Right cardiac atrium (tissue), 5 donors: ENCODE results near the gene VOPP1. TPM values are rescaled to one million over a fixed set of nuclear protein-coding genes. Genes with fewer than 3 reads are reported as not detected.

Experiments used
- ATAC-seq, 2 donors: fragments of 200-7000 bp; cut with Tn5 transposase; one replicate each; pipeline versions ENCODE4 v1.8.0 to v1.9.1; 2020; ENCODE audit warnings: moderate library complexity in 2 of 2, mild to moderate bottlenecking in 1 of 2
- DNase-seq, 3 donors: peaks; one replicate each; pipeline ENCODE4 v3.0.0-alpha.2; 2020
- H3K27ac ChIP-seq: one replicate; pipeline ENCODE4 v1.5.1; 2013; ENCODE audit warnings: mild to moderate bottlenecking, low read length, control low read depth, moderate library complexity
- H3K27me3 ChIP-seq: one replicate; pipeline ENCODE4 v1.6.1; 2013; ENCODE audit not compliant: control insufficient read depth, insufficient read depth
- H3K4me1 ChIP-seq: one replicate; pipeline ENCODE4 v1.6.1; 2013; ENCODE audit warnings: low read length; ENCODE audit not compliant: control insufficient read depth, insufficient read depth
- H3K4me3 ChIP-seq: one replicate; pipeline ENCODE4 v1.5.1; 2013; ENCODE audit warnings: low read length, control low read depth
- H3K9me3 ChIP-seq: one replicate; pipeline ENCODE4 v1.6.1; 2013; ENCODE audit warnings: low read length; ENCODE audit not compliant: control insufficient read depth
- WGBS: extraction: QIAGEN DNeasy Blood & Tissue Kit; methylation state at CpG from one replicate; pipeline ENCODE4 v1.1.7; 2013; 5-methylcytosine and 5-hydroxymethylcytosine counted together
- intact Hi-C, 4 donors: fragments of 100-400 bp; cut with DNase I; formaldehyde crosslinking; loops; one replicate each; pipeline versions ENCODE4 v1.11.0 to v1.14.0; 2022 to 2023
- polyA plus RNA-seq: library from polyadenylated mRNA; stranded (reverse); fragments of 200-250 nt; gene quantifications from one replicate; pipeline ENCODE4 v1.2.3, GENCODE V29; 2013
- total RNA-seq, 4 donors: library from RNA; stranded (reverse); fragmentation: NEBNext Ultra II Directional; extraction: Animal tissue kit (Norgen Biotek cat#: 25700); gene quantifications; one replicate each; pipeline ENCODE4 v1.2.1, GENCODE V29; 2021
- donor health status: healthy with polysubstance abuse.
- donor health status: DM: no; HTN: yes; CAD: no.
- donor health status: DM: no; HTN: no; CAD: no.
- donor health status: DM: no; HTN: yes; CAD: no; lungs with severe emphysema.
- donor health status: DM: yes; HTN: yes; CAD: no.

The VOPP1 gene
- total and polyA plus RNA-seq, 5 donors: 12.7 to 21.8 (median 20.7) TPM

DNA sequence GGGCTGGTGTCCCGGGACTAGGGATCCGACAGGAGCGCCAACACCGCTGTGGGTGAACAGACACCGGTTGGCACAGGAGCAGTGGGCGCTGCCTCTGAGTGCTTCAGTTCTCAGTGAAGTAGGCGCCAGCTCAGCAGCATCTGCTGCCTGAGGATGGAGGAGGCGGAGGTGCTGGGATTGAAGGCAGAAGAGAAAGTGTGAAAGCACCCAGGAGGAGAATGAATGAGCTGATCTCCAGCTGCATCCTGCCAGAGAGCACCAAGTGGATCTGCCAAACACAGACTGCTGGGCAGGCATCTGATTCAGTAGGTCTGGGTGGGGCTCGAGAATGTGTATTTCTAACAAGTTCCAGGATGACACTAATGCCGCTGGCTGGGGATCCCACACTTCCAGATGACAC lies 132.7 kb downstream of the VOPP1 start:
- Histone ChIP-seq H3K27ac (no peak overlapping the region), H3K4me3 (no peak overlapping the region), H3K9me3 (no peaks in the 10 kb centered on the region), H3K4me1 (no peaks in the 10 kb centered on the region), H3K27me3 (no peaks in the 10 kb centered on the region)
- WGBS: 64% methylated on average over 10 of the region's 10 CpGs
- no peak for DNase-seq
- ATAC-seq: peak in 1 of 2 donors; percentile 10
- intact Hi-C loops: loop anchor here in 3 of 4 donors (5.0 to 10.0 kb wide), 2 partner anchors 155 to 158 kb away; no protein-coding TSS in a partner anchor

DNA sequence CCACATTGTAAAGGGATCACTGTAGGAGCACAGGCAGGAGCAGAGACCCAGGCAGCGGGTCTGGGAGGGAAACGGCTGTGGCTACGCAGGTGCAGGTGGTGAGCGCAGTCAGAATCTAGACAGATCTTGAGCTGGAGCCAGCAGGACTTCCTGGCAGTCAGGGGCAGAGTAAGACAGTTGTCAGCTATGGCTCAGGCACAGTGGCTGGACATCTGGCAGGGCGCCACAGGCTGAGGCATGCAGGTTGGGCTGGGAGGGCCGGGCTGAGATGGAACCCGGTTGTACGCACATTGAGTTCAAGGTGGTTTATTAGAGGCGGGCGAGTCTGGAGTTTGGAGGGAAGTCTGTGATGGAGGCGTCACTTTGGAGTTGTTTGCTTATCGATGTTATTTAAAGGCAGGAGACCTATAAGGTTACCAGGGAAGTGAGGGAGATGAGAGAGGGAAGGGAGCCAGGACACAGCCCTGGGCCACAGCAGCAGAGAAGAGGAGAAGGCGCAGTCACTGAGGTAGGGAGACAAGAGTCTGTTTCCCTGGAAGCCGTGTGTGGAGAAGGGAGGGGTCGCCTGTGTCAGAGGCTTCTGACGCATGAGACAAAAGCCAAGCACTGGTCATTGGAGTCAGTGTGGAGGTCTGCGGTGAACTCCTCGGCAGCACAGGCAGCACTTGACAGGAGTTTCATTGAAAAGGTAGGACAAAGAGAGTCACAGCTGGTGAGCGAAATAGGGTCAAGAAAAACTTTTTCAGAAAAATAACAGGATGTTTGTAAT lies 133.4 kb downstream of the VOPP1 start:
- intact Hi-C loops: loop anchor here in 3 of 4 donors (5.0 to 10.0 kb wide), 2 partner anchors 156 to 158 kb away; no protein-coding TSS in a partner anchor
- 51% methylated on average over 19 of the region's 19 CpGs for WGBS
- no peak overlapping the region for H3K27ac ChIP-seq
- H3K9me3 ChIP-seq: no peaks in the 10 kb centered on the region
- no peak overlapping the region for H3K4me3 ChIP-seq
- DNase-seq (peak; percentile 50 to 79 (median 73)), ATAC-seq (peak; percentile 46 to 63)
- H3K27me3 ChIP-seq: no peaks in the 10 kb centered on the region
- H3K4me1 ChIP-seq: no peaks in the 10 kb centered on the region

GRCh38 chr7:55438085-55438756 lies 134.1 kb downstream of the VOPP1 start:
- Histone ChIP-seq H3K4me1 (no peaks in the 10 kb centered on the region), H3K27ac (no peak overlapping the region), H3K4me3 (no peak overlapping the region), H3K9me3 (no peaks in the 10 kb centered on the region), H3K27me3 (no peaks in the 10 kb centered on the region)
- ATAC-seq: no peak
- no peak for DNase-seq
- intact Hi-C loops: loop anchor here in 3 of 4 donors (5.0 to 10.0 kb wide), 2 partner anchors 157 to 159 kb away; no protein-coding TSS in a partner anchor
- 88% methylated on average over 13 of the region's 13 CpGs for WGBS

DNA sequence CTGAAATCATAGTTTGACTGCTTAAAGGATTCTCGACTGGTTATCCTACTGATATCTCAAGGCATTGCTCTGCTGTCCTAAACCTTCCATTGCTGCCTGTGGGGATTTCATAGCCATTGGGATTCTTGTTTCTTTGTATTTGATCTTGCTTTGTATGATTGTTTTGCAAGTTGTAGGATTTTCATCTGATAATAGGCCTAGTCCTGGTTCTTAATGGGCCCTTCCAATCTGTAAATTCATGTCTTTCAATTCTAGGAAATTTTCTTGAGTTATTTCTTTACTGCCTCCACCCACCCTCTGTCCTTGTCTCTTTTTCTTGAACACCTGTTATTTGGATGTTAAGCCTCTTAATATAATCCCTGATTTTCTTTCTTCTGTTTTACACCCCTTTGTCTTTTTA lies 134.9 kb downstream of the VOPP1 start:
- no peaks in the 10 kb centered on the region for H3K4me1 ChIP-seq
- no peak overlapping the region for H3K27ac ChIP-seq
- ATAC-seq: no peak
- H3K4me3 ChIP-seq: no peak overlapping the region
- H3K9me3 ChIP-seq: no peaks in the 10 kb centered on the region
- no peak for DNase-seq
- H3K27me3 ChIP-seq: no peaks in the 10 kb centered on the region
- intact Hi-C loops: loop anchor here in 3 of 4 donors (5.0 to 10.0 kb wide), 2 partner anchors 157 to 160 kb away; no protein-coding TSS in a partner anchor
- 78% methylated on average over 1 of the region's 1 CpG for WGBS

GRCh38 chr7:55436457-55436856 lies 135.8 kb downstream of the VOPP1 start:
- 84% methylated on average over 10 of the region's 10 CpGs for WGBS
- ATAC-seq (no peak), DNase-seq (no peak)
- intact Hi-C loops: loop anchor here in 3 of 4 donors (5.0 to 10.0 kb wide), 2 partner anchors 158 to 161 kb away; no protein-coding TSS in a partner anchor
- no peak overlapping the region for H3K27ac ChIP-seq
- H3K9me3 ChIP-seq: no peaks in the 10 kb centered on the region
- H3K4me3 ChIP-seq: no peak overlapping the region
- H3K4me1 ChIP-seq: no peaks in the 10 kb centered on the region
- no peaks in the 10 kb centered on the region for H3K27me3 ChIP-seq

- no peak overlapping the region for H3K27ac ChIP-seq
- DNase-seq (no peak), ATAC-seq (no peak)
- WGBS: 74% methylated on average over 10 of the region's 10 CpGs
- intact Hi-C loops: loop anchor here in 3 of 4 donors (5.0 to 10.0 kb wide), 2 partner anchors 159 to 162 kb away; no protein-coding TSS in a partner anchor
- H3K9me3 ChIP-seq: no peaks in the 10 kb centered on the region
- H3K4me1 ChIP-seq: no peaks in the 10 kb centered on the region
- no peak overlapping the region for H3K4me3 ChIP-seq
- no peaks in the 10 kb centered on the region for H3K27me3 ChIP-seq
Observed at GRCh38 chr7:55435466-55435865, 136.8 kb downstream of the VOPP1 start.

GRCh38 chr7:55432939-55433784 lies 139.1 kb downstream of the VOPP1 start:
- intact Hi-C loops: loop anchor here in 2 of 4 donors (10.0 kb wide), 1 partner anchor 162 kb away; no protein-coding TSS in a partner anchor
- DNase-seq: no peak
- no peak overlapping the region for H3K27ac ChIP-seq
- ATAC-seq: peak; percentile 40 to 55
- no peaks in the 10 kb centered on the region for H3K4me1 ChIP-seq
- no peaks in the 10 kb centered on the region for H3K9me3 ChIP-seq
- no peak overlapping the region for H3K4me3 ChIP-seq
- 66% methylated on average over 13 of the region's 13 CpGs for WGBS
- H3K27me3 ChIP-seq: no peaks in the 10 kb centered on the region

GRCh38 chr7:55432506-55432905 lies 139.8 kb downstream of the VOPP1 start:
- DNase-seq (no peak), ATAC-seq (no peak)
- Histone ChIP-seq H3K27me3 (no peaks in the 10 kb centered on the region), H3K9me3 (no peaks in the 10 kb centered on the region), H3K4me3 (no peak overlapping the region), H3K27ac (no peak overlapping the region), H3K4me1 (no peaks in the 10 kb centered on the region)
- intact Hi-C loops: loop anchor here in 2 of 4 donors (10.0 kb wide), 1 partner anchor 162 kb away; no protein-coding TSS in a partner anchor
- 78% methylated on average over 3 of the region's 3 CpGs for WGBS

GRCh38 chr7:55431898-55432297 lies 140.4 kb downstream of the VOPP1 start:
- Histone ChIP-seq H3K4me3 (no peak overlapping the region), H3K4me1 (no peaks in the 10 kb centered on the region), H3K27ac (no peak overlapping the region), H3K9me3 (no peaks in the 10 kb centered on the region), H3K27me3 (no peaks in the 10 kb centered on the region)
- ATAC-seq (no peak), DNase-seq (no peak)
- intact Hi-C loops: loop anchor here in 2 of 4 donors (10.0 kb wide), 1 partner anchor 163 kb away; no protein-coding TSS in a partner anchor
- WGBS: 49% methylated on average over 2 of the region's 2 CpGs

DNA sequence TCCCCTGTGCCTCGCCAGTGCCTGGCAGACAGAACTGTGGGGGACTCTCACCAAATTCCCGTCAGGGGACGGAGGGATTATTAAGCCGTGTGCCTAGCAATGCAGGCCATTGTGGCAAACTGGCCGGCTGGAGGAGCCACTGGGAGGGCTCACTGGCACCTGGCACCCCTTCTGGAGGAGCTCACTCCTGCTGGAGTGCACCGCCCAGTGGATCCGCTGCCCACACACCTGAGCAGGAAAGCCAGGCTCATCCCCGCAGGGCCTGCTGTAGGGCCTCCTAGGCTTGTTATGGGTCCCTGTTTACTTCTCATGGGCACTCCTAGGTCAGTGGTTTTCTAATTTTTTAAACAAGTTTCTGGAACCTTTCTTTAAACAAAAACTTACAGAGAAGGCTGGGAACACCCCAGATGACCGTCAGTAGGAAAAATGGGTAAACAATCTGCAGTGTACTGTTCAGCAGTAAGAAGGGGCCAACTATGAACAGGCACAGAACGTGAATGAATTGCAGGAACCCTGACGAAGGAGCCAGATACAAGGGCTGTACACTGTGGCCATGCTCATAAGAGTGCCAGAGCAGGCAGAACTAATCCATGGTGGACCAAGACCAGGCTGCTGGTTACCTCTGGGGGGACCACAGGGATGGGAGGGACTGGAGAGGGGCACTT lies 142.3 kb downstream of the VOPP1 start:
- Histone ChIP-seq H3K27ac (no peak overlapping the region), H3K27me3 (no peaks in the 10 kb centered on the region), H3K9me3 (no peaks in the 10 kb centered on the region), H3K4me1 (no peaks in the 10 kb centered on the region), H3K4me3 (no peak overlapping the region)
- WGBS: 87% methylated on average over 11 of the region's 11 CpGs
- intact Hi-C loops: loop anchor here in 2 of 4 donors (10.0 kb wide), 1 partner anchor 165 kb away; no protein-coding TSS in a partner anchor
- DNase-seq (no peak), ATAC-seq (no peak)
